ENCODE data around the gene CTTNBP2.

CTTNBP2 gene

GRCh38 chr7:117793976-117794375, 79.3 kb downstream of the CTTNBP2 start:
- Histone ChIP-seq H3K4me3 (no peak overlapping the region), H3K27ac (peak overlapping the region in 2 of 21 experiments; percentile 11 to 37)

DNA sequence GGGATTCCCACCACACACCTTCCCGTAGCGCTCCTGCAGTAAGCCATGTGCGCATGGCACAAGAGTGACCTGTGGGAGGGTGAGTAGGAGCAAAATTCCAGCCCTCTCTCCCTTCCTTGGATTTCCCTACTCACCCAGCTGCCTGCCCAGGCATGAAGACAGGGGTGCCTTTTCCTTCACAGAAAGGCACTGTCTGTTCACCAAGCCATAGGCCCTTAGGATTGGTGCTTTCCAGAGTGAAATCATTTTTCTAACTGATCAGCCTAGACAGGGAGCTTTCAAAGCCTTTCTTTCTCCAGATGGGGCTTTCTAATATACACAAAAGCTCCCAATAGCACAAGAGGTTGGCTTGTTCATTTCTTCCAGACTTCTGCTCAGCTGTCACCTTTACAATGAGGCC, 79.7 kb downstream of the CTTNBP2 start:
- Histone ChIP-seq H3K27ac (peak overlapping the region in 6 of 21 experiments; percentile 8 to 53 (median 27)), H3K4me3 (no peak overlapping the region)

DNA sequence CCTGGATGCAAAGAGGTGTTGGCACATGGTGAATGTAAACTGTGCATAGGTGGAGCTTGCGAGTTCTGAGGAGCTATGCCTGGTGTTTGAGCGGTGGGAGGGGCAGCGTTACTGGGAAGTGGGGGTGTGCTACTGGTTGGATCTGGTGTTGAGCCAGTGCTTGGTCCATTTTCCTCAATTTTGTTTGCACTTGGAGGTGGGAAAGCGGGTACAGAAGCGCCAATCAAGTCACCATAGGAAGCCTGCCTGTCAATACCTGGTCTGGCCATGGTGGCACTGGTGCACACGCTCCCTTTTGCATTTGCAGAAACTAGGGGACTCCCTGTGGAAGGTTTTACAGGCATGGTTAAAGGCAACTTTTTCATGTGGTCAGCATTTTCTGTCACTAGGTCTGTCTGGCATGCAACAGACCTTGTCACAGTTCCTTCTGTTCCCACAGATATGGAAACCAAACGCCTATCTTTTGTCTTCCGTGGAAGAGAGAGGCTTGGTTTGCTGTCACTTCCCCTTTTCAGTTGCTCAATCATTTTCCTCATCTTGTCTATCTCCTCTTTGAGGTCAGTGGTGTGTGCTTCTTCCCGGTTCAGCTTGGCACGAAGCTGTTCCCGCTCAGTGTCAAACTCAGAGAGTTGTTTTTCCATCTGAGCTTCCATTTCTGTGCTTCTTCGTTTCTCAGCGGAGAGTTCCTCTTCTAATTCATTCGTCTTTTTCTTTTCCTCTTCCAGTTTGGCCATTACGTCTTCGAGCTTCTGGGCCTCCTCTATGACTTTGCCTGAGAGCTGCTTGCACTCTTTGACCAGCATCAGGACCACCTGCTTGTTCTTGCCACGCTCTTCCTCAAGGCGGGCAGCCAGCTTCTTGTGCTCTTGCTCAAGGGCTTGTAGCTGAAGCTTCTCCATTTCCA, 81.1 kb downstream of the CTTNBP2 start:
- Histone ChIP-seq H3K27ac (peak overlapping the region in 6 of 21 experiments; percentile 10 to 53 (median 34)), H3K4me3 (no peak overlapping the region)

- no peak overlapping the region for H3K27ac ChIP-seq
- no peak overlapping the region for H3K4me3 ChIP-seq
These were observed 82.5 kb downstream of the CTTNBP2 start for GRCh38 chr7:117790731-117791130.

GRCh38 chr7:117790251-117790650, 83.0 kb downstream of the CTTNBP2 start:
- Histone ChIP-seq H3K27ac (no peak overlapping the region), H3K4me3 (no peak overlapping the region)

- H3K27ac ChIP-seq = no peak overlapping the region
- H3K4me3 ChIP-seq = no peak overlapping the region
These were observed 87.8 kb downstream of the CTTNBP2 start for GRCh38 chr7:117785431-117785830.

GRCh38 chr7:117784315-117784714, 88.9 kb downstream of the CTTNBP2 start:
- H3K4me3 ChIP-seq = no peak overlapping the region
- no peak overlapping the region for H3K27ac ChIP-seq

GRCh38 chr7:117782761-117783160, 90.5 kb downstream of the CTTNBP2 start:
- Histone ChIP-seq H3K4me3 (no peak overlapping the region), H3K27ac (no peak overlapping the region)

DNA sequence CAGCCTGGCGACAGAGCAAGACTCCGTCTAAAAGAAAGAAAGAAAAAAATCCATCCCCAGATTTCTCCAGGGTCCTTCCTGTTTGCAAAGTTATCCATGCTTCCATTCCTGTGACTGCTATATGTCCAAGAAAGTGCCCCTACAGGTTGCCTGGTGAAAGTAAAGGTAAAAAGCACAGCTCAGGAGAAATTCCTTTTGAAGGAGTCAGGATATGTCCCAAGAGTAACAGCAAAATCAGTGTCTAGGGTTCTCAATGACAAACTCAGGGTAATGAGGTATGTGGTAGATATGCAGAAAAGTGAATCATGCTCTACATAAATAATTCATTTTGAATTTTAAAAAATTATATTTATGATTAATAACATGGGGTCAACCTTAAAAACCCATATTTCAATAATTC, 91.5 kb downstream of the CTTNBP2 start:
- Histone ChIP-seq H3K4me3 (no peak overlapping the region), H3K27ac (no peak overlapping the region)

DNA sequence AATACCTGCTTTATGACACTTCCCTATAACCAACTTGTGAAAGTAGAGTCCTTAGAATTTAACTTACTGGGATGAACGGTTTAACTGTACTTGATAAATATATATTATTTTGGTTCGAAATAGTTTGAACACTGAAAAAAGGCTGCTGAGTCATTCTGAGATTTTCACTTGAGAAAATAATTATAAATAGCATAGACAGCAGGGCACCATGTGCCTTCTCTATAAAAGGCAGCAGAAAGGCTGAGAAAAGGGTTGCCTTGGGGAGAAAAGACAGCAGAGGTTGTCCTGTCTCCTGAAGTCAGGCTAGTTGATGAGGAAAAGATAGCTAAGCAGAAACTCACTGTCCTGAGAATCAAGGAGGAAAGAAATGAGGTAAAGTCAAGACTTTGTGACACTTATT, 92.4 kb downstream of the CTTNBP2 start:
- Histone ChIP-seq H3K27ac (no peak overlapping the region), H3K4me3 (no peak overlapping the region)

DNA sequence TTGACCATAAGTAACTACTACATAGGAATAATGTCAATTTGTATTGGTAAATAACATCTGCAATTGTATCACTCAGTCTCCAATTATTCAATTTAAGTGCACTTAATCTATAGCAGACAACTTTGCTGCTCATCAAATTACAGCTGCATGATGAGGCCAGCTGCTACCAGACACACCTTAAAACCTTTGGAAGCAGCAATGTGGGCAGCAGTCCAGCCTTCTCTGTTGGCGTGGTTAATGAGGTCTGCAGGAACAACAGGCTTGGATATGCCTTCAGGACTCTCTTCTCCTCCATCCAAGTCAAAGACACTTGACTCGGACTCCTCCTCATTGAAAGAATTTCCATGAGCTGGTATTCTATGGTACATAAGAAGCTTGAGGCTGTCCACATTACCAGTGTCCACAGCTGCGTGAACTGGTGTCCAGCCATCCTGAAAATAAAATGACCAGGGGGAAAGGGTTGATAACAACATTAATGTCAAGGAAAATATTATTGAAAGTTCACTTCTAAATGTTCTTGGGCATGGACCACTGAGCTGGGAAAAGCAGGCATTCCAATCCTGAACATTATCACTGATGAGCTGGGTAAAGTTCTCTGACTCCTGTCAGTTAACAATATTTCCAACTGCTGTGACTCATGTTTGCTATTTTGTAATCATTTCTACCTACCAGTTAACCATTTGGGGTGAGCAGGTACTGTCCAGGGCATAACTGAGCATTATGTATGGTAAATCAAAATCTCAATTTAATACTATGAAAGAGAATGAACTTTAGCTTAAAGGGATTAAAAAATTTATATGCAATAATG, 95.7 kb downstream of the CTTNBP2 start:
- Histone ChIP-seq H3K4me3 (no peak overlapping the region), H3K27ac (no peak overlapping the region)

DNA sequence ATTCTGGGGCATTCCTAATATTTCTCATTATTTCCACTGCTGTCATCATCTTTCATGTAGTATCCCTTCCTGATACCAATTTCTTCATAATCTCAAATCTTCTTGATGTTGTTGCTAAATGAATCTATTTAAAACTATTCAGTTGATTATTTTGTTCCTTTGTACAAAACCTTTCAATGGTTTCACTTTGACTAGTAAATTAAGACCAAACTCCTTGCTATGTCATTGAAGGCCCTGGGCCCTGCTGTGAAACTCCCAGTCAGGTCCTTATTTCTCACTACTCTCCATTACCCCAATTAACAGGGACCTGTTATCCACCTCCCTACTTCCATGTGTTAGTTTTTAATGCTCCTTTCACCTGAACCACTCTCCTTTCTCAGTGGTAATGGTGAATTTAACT, 97.0 kb downstream of the CTTNBP2 start:
- Histone ChIP-seq H3K27ac (no peak overlapping the region), H3K4me3 (no peak overlapping the region)

DNA sequence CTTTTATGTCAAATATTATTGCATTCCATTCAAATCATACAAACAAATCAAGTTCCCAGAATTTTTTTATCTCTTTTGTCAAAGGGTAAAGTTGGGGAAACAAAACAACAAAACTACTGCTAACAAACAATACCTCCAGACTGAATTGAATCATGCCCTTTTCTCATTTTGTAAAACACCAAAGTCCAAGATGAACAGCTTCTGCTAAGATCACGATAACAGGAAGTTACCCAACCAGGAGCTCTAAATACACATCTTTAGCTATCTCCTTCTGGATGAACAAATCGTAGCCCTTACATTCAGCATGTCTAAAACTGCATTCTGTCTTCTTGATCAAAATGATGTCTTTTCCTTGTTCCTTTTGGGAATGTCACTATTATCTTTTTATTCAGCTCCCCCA, 97.4 kb downstream of the CTTNBP2 start:
- H3K27ac ChIP-seq = no peak overlapping the region

GRCh38 chr7:117774943-117775342, 98.3 kb downstream of the CTTNBP2 start:
- Histone ChIP-seq H3K27ac (peak overlapping the region in 1 of 21 experiments; percentile 67), H3K4me3 (no peak overlapping the region)

More for the DNA sequence above, 97.4 kb downstream of the CTTNBP2 start:
- H3K4me3 ChIP-seq = no peak overlapping the region

DNA sequence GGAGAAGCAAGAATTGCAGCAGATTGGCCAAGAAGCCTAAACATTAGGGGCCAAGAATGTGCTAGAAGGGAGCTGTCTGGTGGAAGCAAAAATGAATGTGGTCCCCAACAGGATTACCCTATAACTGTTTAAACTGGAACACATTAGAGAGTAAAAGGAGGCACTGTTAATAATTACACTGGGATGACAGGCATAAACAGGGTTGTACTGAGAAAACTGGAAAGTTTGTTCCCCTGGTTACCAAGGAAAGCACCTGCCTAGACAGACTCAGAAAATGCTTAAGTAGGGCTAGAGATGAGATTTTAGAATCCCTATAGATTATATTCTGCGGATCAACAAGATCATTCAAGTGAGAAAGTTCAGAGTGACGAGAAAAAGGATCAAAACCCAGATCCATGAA, 100.8 kb downstream of the CTTNBP2 start:
- Histone ChIP-seq H3K27ac (no peak overlapping the region), H3K4me3 (no peak overlapping the region)

- H3K4me3 ChIP-seq = no peak overlapping the region
- H3K27ac ChIP-seq = no peak overlapping the region
These were observed 101.5 kb downstream of the CTTNBP2 start for GRCh38 chr7:117771756-117772155.

- no peak overlapping the region for H3K27ac ChIP-seq
- no peak overlapping the region for H3K4me3 ChIP-seq
These were observed 104.2 kb downstream of the CTTNBP2 start for GRCh38 chr7:117769085-117769484.

- Histone ChIP-seq H3K4me3 (no peak overlapping the region), H3K27ac (no peak overlapping the region)
These were observed 105.3 kb downstream of the CTTNBP2 start for GRCh38 chr7:117767951-117768350.

GRCh38 chr7:117766913-117767312, 106.3 kb downstream of the CTTNBP2 start:
- Histone ChIP-seq H3K27ac (no peak overlapping the region), H3K4me3 (no peak overlapping the region)

DNA sequence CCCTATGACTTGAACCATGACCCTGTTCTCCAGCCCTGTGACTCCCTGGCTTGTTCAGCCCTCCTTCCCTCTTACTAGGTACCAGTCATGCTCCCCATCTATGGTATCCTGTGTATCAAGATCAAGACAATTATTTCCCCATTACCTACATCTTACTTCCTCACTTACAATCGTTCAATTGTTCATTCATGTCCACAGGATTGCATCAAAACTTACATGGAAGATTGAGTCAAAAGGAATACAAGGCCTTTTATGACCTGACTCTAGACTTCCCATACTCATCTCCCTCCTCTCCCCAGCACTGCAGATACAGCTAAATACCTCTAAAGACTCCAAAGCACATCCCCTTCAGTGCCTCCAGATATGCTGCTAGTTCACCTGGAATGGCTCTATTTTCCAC, 109.2 kb downstream of the CTTNBP2 start:
- no peak overlapping the region for H3K4me3 ChIP-seq
- H3K27ac ChIP-seq = no peak overlapping the region

- Histone ChIP-seq H3K4me3 (no peak overlapping the region), H3K27ac (no peak overlapping the region)
These were observed 111.2 kb downstream of the CTTNBP2 start for GRCh38 chr7:117762055-117762454.

All from skin epidermis (tissue), 12 donors.